ENCODE results near the gene AUH.
A peak's percentile ranks its signal among the peaks of the same experiment; 100 is the strongest.

The AUH gene

GRCh38 chr9:91193658-91194391, 167.9 kb downstream of the AUH start:
- H3K27ac ChIP-seq = peak overlapping the region; percentile 99
- peak overlapping the region; percentile 96 for H3K9ac ChIP-seq
- H3K79me2 ChIP-seq (ENCODE audit: insufficient read depth, low read depth) = 0 out of 2 replicates have a peak, but pooled peaks cover 6% of the 10 kb centered on the region
- peak overlapping the region; percentile 97 for H3K4me2 ChIP-seq
- H2AFZ ChIP-seq (ENCODE audit: low read depth) = peak overlapping the region; percentile 43
- H3K4me1 ChIP-seq (ENCODE audit: low read depth, poor library complexity, severe bottlenecking) = peaks cover 59% of the 10 kb centered on the region
- no peak overlapping the region for H3K4me3 ChIP-seq (IDR thresholded peaks at IDR 0.05; ENCODE audit: insufficient read depth, low read depth, low read length)
- H4K20me1 ChIP-seq (ENCODE audit: insufficient read depth) = no peaks in the 10 kb centered on the region
- no peaks in the 10 kb centered on the region for H3K36me3 ChIP-seq (ENCODE audit: insufficient read depth)
- H3K27me3 ChIP-seq (ENCODE audit: insufficient read depth, low read depth) = no peaks in the 10 kb centered on the region
- no peak for TF ChIP-seq CTCF (conservative IDR thresholded peaks at IDR 0.05; ENCODE audit: low read depth, low read length)

GRCh38 chr9:91193087-91193657, 168.5 kb downstream of the AUH start:
- Histone ChIP-seq H3K9ac (peak overlapping the region; percentile 96), H3K4me2 (peak overlapping the region; percentile 97), H2AFZ (ENCODE audit: low read depth) (peak overlapping the region; percentile 43), H4K20me1 (ENCODE audit: insufficient read depth) (no peaks in the 10 kb centered on the region), H3K27ac (peak overlapping the region; percentile 99), H3K27me3 (ENCODE audit: insufficient read depth, low read depth) (no peaks in the 10 kb centered on the region), H3K36me3 (ENCODE audit: insufficient read depth) (no peaks in the 10 kb centered on the region), H3K4me1 (ENCODE audit: low read depth, poor library complexity, severe bottlenecking) (peaks cover 59% of the 10 kb centered on the region), H3K79me2 (ENCODE audit: insufficient read depth, low read depth) (0 out of 2 replicates have a peak, but pooled peaks cover 6% of the 10 kb centered on the region), H3K4me3 (IDR thresholded peaks at IDR 0.05; ENCODE audit: insufficient read depth, low read depth, low read length) (no peak overlapping the region)
- TF ChIP-seq CTCF (conservative IDR thresholded peaks at IDR 0.05; ENCODE audit: low read depth, low read length) = 0 out of 2 replicates have a peak, but pooled peaks have one; percentile 23

GRCh38 chr9:91192381-91193086, 169.2 kb downstream of the AUH start:
- no peaks in the 10 kb centered on the region for H3K36me3 ChIP-seq (ENCODE audit: insufficient read depth)
- H3K4me3 ChIP-seq (IDR thresholded peaks at IDR 0.05; ENCODE audit: insufficient read depth, low read depth, low read length) = no peak overlapping the region
- H3K4me2 ChIP-seq = peak overlapping the region; percentile 97
- no peak overlapping the region for H2AFZ ChIP-seq (ENCODE audit: low read depth)
- no peaks in the 10 kb centered on the region for H4K20me1 ChIP-seq (ENCODE audit: insufficient read depth)
- H3K27me3 ChIP-seq (ENCODE audit: insufficient read depth, low read depth) = no peaks in the 10 kb centered on the region
- TF ChIP-seq CTCF (conservative IDR thresholded peaks at IDR 0.05; ENCODE audit: low read depth, low read length) = 0 out of 2 replicates have a peak, but pooled peaks have one; percentile 5
- 0 out of 2 replicates have a peak, but pooled peaks cover 6% of the 10 kb centered on the region for H3K79me2 ChIP-seq (ENCODE audit: insufficient read depth, low read depth)
- peak overlapping the region; percentile 96 for H3K9ac ChIP-seq
- peak overlapping the region; percentile 99 for H3K27ac ChIP-seq
- peaks cover 59% of the 10 kb centered on the region for H3K4me1 ChIP-seq (ENCODE audit: low read depth, poor library complexity, severe bottlenecking)

- Histone ChIP-seq H3K36me3 (ENCODE audit: insufficient read depth) (no peaks in the 10 kb centered on the region), H3K9ac (peak overlapping the region; percentile 96), H3K4me1 (ENCODE audit: low read depth, poor library complexity, severe bottlenecking) (peaks cover 59% of the 10 kb centered on the region), H2AFZ (ENCODE audit: low read depth) (no peak overlapping the region), H3K27ac (peak overlapping the region; percentile 99), H3K4me2 (peak overlapping the region; percentile 97), H3K27me3 (ENCODE audit: insufficient read depth, low read depth) (no peaks in the 10 kb centered on the region), H3K4me3 (IDR thresholded peaks at IDR 0.05; ENCODE audit: insufficient read depth, low read depth, low read length) (no peak overlapping the region), H3K79me2 (ENCODE audit: insufficient read depth, low read depth) (0 out of 2 replicates have a peak, but pooled peaks cover 6% of the 10 kb centered on the region), H4K20me1 (ENCODE audit: insufficient read depth) (no peaks in the 10 kb centered on the region)
- no peak for TF ChIP-seq CTCF (conservative IDR thresholded peaks at IDR 0.05; ENCODE audit: low read depth, low read length)
These were observed 170.0 kb downstream of the AUH start for GRCh38 chr9:91191411-91192380.
